ENCODE measurements around the gene SLC1A2.

DNA sequence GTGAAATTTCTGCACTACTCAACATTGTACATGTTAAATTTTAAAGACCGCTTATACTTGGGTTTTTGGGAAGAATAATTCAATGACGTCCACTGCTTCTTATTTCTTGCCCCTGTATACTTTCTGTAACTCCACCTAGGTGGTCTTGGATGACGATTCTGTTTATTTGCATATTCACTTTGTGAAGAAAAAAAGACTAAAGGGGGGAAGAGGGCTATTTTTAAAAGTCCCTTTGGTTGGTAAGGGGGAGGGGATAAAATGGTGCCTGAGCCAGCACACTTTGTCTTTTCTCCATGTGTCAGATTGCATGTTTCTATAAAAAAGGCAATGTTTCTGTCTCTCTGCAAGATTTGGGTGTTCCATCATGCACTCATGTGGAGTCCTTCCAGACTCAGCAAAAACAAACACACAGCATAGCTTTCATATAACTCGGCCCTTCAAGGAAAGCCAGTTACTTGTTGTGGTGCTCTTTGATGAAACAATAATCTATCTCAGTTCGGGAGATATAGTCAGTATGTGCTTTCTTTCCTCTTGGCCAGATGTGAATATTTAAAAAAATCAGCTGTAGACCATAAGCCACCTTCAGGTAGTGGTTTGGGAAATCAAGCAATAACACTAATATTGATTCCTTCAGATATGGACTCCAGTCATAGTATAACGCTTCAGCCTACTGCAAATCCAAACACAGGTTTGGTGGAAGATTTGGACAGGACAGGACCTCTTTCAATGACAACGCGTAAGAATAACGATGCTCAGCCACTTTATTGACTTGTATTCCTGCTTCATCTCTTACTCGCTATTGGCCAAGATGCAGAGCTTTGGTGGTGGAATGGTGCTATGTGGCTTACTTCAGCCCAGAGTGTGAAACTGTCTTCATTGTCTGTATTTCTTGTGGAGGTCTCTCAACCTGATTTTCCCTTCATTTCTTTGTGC lies 211.6 kb downstream of the SLC1A2 start:
- TF ChIP-seq, protein P1, sequence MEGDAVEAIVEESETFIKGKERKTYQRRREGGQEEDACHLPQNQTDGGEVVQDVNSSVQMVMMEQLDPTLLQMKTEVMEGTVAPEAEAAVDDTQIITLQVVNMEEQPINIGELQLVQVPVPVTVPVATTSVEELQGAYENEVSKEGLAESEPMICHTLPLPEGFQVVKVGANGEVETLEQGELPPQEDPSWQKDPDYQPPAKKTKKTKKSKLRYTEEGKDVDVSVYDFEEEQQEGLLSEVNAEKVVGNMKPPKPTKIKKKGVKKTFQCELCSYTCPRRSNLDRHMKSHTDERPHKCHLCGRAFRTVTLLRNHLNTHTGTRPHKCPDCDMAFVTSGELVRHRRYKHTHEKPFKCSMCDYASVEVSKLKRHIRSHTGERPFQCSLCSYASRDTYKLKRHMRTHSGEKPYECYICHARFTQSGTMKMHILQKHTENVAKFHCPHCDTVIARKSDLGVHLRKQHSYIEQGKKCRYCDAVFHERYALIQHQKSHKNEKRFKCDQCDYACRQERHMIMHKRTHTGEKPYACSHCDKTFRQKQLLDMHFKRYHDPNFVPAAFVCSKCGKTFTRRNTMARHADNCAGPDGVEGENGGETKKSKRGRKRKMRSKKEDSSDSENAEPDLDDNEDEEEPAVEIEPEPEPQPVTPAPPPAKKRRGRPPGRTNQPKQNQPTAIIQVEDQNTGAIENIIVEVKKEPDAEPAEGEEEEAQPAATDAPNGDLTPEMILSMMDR (IDR thresholded peaks at IDR 0.05; ENCODE audit: low read depth, low read length), result no peak
- no peak for TF ChIP-seq EZH2phosphoT487 (IDR thresholded peaks at IDR 0.05; ENCODE audit: low read depth)
